HEK293T (cell line): ENCODE data around the gene UBR3.

Source experiments
- ARNT ChIP-seq: fragments of 450-650 bp; IDR thresholded peaks from 2 replicates; pipeline ENCODE4 v1.6.1; 2017; ENCODE audit warnings: mild to moderate bottlenecking
- CTBP1 ChIP-seq: fragments of 450-650 bp; IDR thresholded peaks from 2 replicates; pipeline ENCODE4 v1.6.1; 2016; ENCODE audit warnings: borderline replicate concordance
- ELF4 ChIP-seq: fragments of 450-650 bp; IDR thresholded peaks from 2 replicates; pipeline ENCODE4 v1.6.1; 2017; ENCODE audit warnings: antibody characterized with exemption
- FOXK2 ChIP-seq: fragments of 450-650 bp; IDR thresholded peaks from 2 replicates; pipeline ENCODE4 v1.6.1; 2016; ENCODE audit warnings: mild to moderate bottlenecking
- FOXM1 ChIP-seq: fragments of 450-650 bp; IDR thresholded peaks from 2 replicates; pipeline ENCODE4 v1.6.1; 2017; ENCODE audit warnings: mild to moderate bottlenecking, borderline replicate concordance
- HDGF ChIP-seq: fragments of 450-650 bp; IDR thresholded peaks from 2 replicates; pipeline ENCODE4 v1.6.1; 2017; ENCODE audit warnings: antibody characterized with exemption, borderline replicate concordance
- L3MBTL2 ChIP-seq: fragments of 450-650 bp; conservative IDR thresholded peaks from 2 replicates; pipeline ENCODE4 v1.6.1; 2016; ENCODE audit warnings: mild to moderate bottlenecking
- LEF1 ChIP-seq: fragments of 450-650 bp; IDR thresholded peaks from 2 replicates; pipeline ENCODE4 v1.6.1; 2017; ENCODE audit warnings: mild to moderate bottlenecking, borderline replicate concordance
- SP1 ChIP-seq: fragments of 450-650 bp; IDR thresholded peaks from 2 replicates; pipeline ENCODE4 v1.6.1; 2017
- SUZ12 ChIP-seq: fragments of 450-650 bp; IDR thresholded peaks from 2 replicates; pipeline ENCODE4 v1.6.1; 2016; ENCODE audit warnings: mild to moderate bottlenecking
- TARDBP ChIP-seq: fragments of 450-650 bp; IDR thresholded peaks from 2 replicates; pipeline ENCODE4 v1.6.1; 2016
- ZNF384 ChIP-seq: fragments of 450-650 bp; IDR thresholded peaks from 2 replicates; pipeline ENCODE4 v1.6.1; 2016

GRCh38 chr2:169822036-169822435 lies 5.2 kb upstream of the UBR3 start:
- TF ChIP-seq ZNF384 (no peak), SP1 (no peak), HDGF (no peak), CTBP1 (no peak), TARDBP (no peak), ELF4 (no peak), FOXM1 (no peak), LEF1 (no peak), FOXK2 (no peak), SUZ12 (no peak), ARNT (no peak), L3MBTL2 (no peak)
